HG03175 (cell line): ENCODE measurements around the gene ERVK3-1.
"Not testable (repeated sequence)": the region's sequence is repeated elsewhere in the genome, so short reads cannot be mapped to it uniquely, and the experiment has no call there.

Source experiments
- ATAC-seq: cut with Tn5 transposase; IDR thresholded peaks from one replicate; pipeline ENCODE4 v1.9.1; 2021; ENCODE audit warnings: mild to moderate bottlenecking, moderate library complexity; ENCODE audit not compliant: unreplicated experiment

ERVK3-1 gene, protein sequence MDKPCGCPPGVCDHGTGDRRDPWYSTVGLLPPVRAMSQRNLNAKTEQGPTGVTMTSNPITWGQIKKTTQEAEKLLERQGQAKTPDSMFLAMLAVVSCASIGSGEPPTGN

GRCh38 chr19:58305065-58305931 is at the start of gene ERVK3-1:
Gene ERVK3-1 (plus strand): TSS chr19:58305377. CDS start chr19:58312169, 6,792 bp downstream.
- peak; percentile 94 for ATAC-seq

GRCh38 chr19:58258259-58258658 is 46.9 kb upstream of the ERVK3-1 start:
- ATAC-seq = not testable (repeated sequence)

- no peak for ATAC-seq
Measured at GRCh38 chr19:58261600-58261967, 43.6 kb upstream of the ERVK3-1 start.

DNA sequence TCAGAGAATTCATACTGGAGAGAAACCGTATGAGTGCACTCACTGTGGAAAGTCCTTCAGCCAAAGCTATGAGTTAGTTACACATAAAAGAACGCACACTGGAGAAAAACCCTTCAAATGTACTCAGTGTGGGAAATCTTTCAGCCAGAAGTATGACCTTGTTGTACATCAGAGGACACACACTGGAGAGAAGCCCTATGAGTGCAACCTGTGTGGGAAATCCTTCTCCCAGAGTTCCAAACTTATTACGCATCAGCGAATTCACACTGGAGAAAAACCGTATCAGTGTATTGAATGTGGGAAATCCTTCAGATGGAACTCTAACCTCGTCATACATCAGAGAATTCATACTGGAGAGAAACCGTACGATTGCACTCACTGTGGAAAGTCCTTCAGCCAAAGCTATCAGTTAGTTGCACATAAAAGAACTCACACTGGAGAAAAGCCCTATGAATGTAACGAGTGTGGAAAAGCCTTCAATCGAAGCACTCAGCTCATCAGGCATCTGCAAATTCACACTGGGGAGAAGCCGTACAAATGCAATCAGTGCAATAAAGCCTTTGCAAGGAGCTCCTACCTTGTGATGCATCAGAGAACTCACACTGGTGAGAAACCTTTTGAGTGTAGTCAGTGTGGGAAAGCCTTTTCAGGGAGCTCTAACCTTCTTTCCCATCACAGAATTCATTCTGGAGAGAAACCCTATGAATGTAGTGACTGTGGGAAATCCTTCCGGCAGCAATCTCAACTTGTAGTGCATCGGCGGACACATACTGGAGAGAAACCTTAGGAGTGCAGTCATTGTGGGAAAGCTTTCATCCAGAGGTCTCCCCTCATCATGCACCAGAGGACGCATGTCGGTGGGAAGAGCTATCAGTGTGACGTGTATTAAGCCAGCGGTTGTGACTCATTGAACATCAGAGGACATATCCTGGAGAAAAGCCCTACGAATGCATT is 42.9 kb upstream of the ERVK3-1 start:
- no peak for ATAC-seq

GRCh38 chr19:58262922-58263296 is 42.3 kb upstream of the ERVK3-1 start:
- ATAC-seq = no peak

DNA sequence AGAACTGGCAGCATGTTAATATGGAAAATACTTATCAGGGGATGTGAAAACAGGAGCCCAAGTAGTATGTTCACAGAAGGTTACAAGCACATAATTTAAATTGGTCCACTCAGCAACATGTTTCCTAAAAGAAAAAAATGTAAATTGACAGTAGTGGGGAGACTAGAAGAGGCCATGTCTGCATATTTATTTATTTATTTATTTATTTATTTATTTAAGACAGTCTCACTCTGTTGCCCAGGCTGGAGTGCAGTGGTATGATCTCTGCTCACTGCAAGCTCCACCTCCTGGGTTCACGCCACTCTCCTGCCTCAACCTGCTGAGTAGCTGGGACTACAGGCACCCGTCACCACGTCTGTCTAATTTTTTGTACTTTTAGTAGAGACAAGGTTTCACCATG is 40.1 kb upstream of the ERVK3-1 start:
- ATAC-seq = no peak

GRCh38 chr19:58268344-58268743 is 36.8 kb upstream of the ERVK3-1 start:
- ATAC-seq = no peak

DNA sequence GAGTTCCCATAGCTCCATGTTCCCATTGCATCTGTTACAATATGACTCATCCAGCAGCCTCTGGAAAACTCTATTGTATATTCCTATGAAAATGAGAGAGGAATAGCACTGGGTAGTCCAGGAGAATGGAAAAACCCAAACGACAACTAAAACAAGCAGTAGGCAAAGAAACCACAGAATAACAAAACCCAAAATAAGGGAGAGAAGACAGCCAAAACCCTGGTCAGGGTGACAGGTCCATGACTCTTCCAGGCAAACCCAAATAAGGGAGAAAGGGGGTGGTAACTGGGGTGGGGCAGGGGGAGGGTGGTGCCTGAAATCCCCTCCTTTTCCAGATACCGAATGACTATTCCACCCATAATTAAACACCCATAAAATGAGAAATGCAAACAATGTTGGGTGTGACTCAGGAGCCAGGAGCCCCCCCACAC is 30.4 kb upstream of the ERVK3-1 start:
- ATAC-seq = no peak

DNA sequence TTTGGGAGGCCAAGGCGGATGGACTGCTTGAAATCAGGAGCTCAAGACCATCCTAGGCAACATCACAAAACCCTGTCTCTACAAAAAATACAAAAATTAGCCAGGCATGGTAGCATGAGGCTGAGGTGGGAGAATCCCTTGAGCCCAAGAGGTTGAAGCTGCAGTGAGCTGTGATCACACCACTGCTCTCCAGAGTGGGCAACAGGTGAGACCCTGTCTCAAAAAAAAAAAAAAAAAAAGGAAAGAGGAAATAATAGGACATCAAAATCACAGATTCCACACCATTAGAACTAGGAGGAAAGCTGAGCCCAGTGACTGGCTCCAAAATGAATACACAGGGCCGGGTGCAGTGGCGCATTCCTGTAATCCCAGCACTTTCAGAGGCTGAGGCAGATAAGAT is 29.6 kb upstream of the ERVK3-1 start:
- no peak for ATAC-seq

- ATAC-seq = no peak
Measured at GRCh38 chr19:58277197-58277596, 28.0 kb upstream of the ERVK3-1 start.

GRCh38 chr19:58277748-58278540 is 27.2 kb upstream of the ERVK3-1 start:
- no peak for ATAC-seq

- ATAC-seq = peak; percentile 97
Measured at GRCh38 chr19:58278541-58279041, 26.6 kb upstream of the ERVK3-1 start, which contains the start of gene ZNF8. Gene ZNF8 (plus strand): TSS chr19:58278955. CDS start chr19:58279082, 127 bp downstream.

GRCh38 chr19:58279042-58279924 is 25.9 kb upstream of the ERVK3-1 start:
- peak; percentile 23 for ATAC-seq

GRCh38 chr19:58279925-58280316 is 25.3 kb upstream of the ERVK3-1 start:
- no peak for ATAC-seq

DNA sequence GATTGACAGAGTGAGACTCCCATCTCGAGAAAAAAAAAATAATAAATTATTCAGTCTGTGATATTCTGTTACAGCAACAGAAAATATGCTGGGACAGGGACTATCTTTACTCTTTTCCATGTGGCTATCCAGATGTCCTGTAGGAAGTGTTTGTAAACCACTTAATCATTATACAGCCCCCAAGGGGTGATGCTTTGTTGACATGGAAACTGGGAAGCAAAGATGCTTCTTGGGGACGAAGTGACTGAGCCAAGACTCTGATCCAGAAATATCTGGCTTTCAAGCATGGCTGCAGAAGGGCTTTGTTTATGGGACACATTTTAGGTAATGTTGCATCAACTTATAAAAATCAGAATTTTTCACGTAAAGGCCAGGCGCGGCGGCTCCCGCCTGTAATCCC is 21.0 kb upstream of the ERVK3-1 start:
- ATAC-seq = no peak

GRCh38 chr19:58291943-58292342 is 13.2 kb upstream of the ERVK3-1 start:
- no peak for ATAC-seq

DNA sequence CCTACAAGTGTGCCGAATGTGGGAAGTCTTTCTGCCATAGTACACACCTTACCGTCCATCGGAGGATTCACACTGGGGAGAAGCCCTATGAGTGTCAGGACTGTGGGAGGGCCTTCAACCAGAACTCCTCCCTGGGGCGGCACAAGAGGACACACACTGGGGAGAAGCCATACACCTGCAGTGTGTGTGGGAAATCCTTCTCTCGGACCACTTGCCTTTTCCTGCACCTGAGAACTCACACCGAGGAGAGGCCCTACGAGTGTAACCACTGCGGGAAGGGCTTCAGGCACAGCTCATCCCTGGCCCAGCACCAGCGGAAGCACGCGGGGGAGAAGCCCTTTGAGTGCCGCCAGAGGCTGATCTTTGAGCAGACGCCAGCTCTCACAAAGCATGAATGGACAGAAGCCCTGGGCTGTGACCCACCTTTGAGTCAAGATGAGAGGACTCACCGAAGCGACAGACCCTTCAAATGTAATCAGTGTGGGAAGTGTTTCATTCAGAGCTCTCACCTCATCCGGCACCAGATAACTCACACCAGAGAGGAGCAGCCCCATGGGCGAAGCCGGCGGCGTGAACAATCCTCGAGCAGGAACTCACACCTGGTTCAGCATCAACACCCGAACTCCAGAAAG is 10.3 kb upstream of the ERVK3-1 start:
- ATAC-seq = no peak

- ATAC-seq = no peak
Measured at GRCh38 chr19:58296104-58296503, 9.1 kb upstream of the ERVK3-1 start.

DNA sequence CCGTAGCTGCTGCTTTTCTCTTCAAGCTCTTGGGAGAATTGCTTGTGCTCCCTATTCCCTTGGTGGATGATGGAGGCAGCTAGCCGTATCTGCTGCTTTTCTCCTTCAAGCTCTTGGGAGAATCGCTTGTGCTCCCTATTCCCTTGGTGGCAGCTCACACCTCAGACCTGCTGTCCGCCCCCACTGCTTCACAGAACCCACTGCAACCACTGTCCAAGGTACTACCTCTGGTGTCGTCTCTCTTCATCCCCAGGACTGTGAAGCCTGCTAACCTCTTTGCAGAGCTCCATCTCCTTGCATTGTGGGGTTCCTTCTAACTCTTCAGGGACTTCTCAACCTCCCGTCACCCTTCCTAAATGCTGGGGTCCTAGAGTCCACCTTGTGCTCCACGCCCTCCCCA is 4.6 kb upstream of the ERVK3-1 start:
- no peak for ATAC-seq
